Esophagus muscularis mucosa (tissue), 4 donors: ENCODE results near the gene SULF2. TPM values are rescaled to one million over a fixed set of nuclear protein-coding genes. Genes with fewer than 3 reads are reported as not detected.

Experiments used
- DNase-seq: peaks from one replicate; pipeline ENCODE4 v3.0.0-alpha.2; 2017; ENCODE audit errors: extremely low spot score
- H3K27ac ChIP-seq, 4 donors: fragments of 200-600 bp; sonication (generic); replicated peaks in 1 of 4; 1 replicate in 3 of 4; 2 replicates in 1 of 4; pipeline ENCODE4 v1.5.1; 2016 to 2019; ENCODE audit warnings: mild to moderate bottlenecking in 1 of 4
- H3K27me3 ChIP-seq, 4 donors: fragments of 200-600 bp; sonication (generic); one replicate each; pipeline versions ENCODE4 v1.5.1 to v1.6.0; 2016 to 2019
- H3K36me3 ChIP-seq, 4 donors: fragments of 200-600 bp; sonication (generic); one replicate each; pipeline ENCODE4 v1.5.1; 2016 to 2019
- H3K4me1 ChIP-seq, 4 donors: fragments of 200-600 bp; sonication (generic); one replicate each; pipeline ENCODE4 v1.5.1; 2016 to 2019
- H3K4me3 ChIP-seq, 4 donors: fragments of 200-600 bp; sonication (generic); 1 replicate in 2 of 4; 2 replicates in 2 of 4; pipeline ENCODE4 v1.5.1; 2016 to 2019; ENCODE audit warnings: mild to moderate bottlenecking in 4 of 4, moderate library complexity in 1 of 4
- H3K9me3 ChIP-seq, 4 donors: fragments of 200-600 bp; sonication (generic); 1 replicate in 3 of 4; 2 replicates in 1 of 4; pipeline ENCODE4 v1.5.1; 2016 to 2019
- EP300 ChIP-seq: sonication (generic); formaldehyde crosslinking; IDR thresholded peaks from one replicate; pipeline ENCODE4 v1.6.1; 2017; ENCODE audit warnings: antibody characterized with exemption
- POLR2A ChIP-seq: fragments of 450-650 bp; IDR thresholded peaks from one replicate; pipeline ENCODE4 v1.6.1; 2017; ENCODE audit warnings: antibody characterized with exemption, moderate library complexity, mild to moderate bottlenecking, low read depth
- POLR2AphosphoS5 ChIP-seq, 2 donors: sonication (generic); formaldehyde crosslinking; IDR thresholded peaks; one replicate each; pipeline ENCODE4 v1.6.1; 2017; ENCODE audit warnings: antibody characterized with exemption in 2 of 2
- WGBS: methylation state at CpG from one replicate; pipeline ENCODE4 v1.1.5; 2018; 5-methylcytosine and 5-hydroxymethylcytosine counted together
- intact Hi-C: fragments of 100-400 bp; cut with DNase I; formaldehyde crosslinking; loops from one replicate; pipeline ENCODE4 v1.15.1; 2023
- total RNA-seq, 4 donors: library from RNA; depleted of rRNA; stranded (reverse); fragments of >200 nt; gene quantifications; one replicate each; pipeline versions ENCODE4 v1.1.0 to v1.2.1, GENCODE V29; 2016
- TF ChIP-seq, protein P1 (sequence below), 3 experiments: fragments of 200-600 bp in 2 of 3; fragments of 450-650 bp in 1 of 3; sonication (generic) in 2 of 3; IDR thresholded peaks; one replicate each; pipeline ENCODE4 v1.5.1; 2017 to 2019; ENCODE audit warnings: antibody characterized with exemption in 3 of 3, mild to moderate bottlenecking in 2 of 3, moderate library complexity in 1 of 3

Gene SULF2
- total RNA-seq, 4 donors from 2014 or later: 78.7 to 243 (median 138) TPM

DNA sequence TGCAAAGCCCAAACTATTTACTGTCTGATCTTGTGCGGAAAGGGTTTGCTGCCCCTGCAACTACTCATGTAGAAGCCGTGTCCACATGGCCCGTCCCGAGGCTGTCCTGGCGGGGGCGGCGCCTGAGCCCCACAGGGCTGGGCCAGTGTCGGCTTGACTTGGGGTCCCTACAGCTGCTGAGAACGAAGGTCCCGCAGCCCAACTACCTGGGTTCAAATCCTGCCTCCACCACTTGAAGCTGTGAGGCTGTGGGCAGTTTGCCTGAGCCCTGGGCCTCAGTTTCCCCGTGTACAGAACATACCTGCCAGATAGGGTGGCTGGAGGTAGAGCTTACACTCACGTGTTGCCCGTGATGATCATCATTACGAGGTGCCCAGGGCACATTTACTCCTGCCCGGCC, 111.1 kb downstream of the SULF2 start:
- no peak overlapping the region for H3K27ac ChIP-seq
- intact Hi-C loops: no loop called here
- TF ChIP-seq POLR2AphosphoS5 (IDR thresholded peaks at IDR 0.05) (no peak), EP300 (no peak), POLR2A (no peak)
- TF ChIP-seq, protein P1, sequence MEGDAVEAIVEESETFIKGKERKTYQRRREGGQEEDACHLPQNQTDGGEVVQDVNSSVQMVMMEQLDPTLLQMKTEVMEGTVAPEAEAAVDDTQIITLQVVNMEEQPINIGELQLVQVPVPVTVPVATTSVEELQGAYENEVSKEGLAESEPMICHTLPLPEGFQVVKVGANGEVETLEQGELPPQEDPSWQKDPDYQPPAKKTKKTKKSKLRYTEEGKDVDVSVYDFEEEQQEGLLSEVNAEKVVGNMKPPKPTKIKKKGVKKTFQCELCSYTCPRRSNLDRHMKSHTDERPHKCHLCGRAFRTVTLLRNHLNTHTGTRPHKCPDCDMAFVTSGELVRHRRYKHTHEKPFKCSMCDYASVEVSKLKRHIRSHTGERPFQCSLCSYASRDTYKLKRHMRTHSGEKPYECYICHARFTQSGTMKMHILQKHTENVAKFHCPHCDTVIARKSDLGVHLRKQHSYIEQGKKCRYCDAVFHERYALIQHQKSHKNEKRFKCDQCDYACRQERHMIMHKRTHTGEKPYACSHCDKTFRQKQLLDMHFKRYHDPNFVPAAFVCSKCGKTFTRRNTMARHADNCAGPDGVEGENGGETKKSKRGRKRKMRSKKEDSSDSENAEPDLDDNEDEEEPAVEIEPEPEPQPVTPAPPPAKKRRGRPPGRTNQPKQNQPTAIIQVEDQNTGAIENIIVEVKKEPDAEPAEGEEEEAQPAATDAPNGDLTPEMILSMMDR (IDR thresholded peaks at IDR 0.05): no peak
- peaks cover 0 to 11% (median 6%) of the 10 kb centered on the region in 4 donors for H3K4me1 ChIP-seq
- H3K27me3 ChIP-seq: no peaks in the 10 kb centered on the region
- no peak for DNase-seq
- H3K36me3 ChIP-seq: peaks cover 11 to 83% (median 50%) of the 10 kb centered on the region in 4 donors
- H3K9me3 ChIP-seq: no peaks in the 10 kb centered on the region
- no peak overlapping the region for H3K4me3 ChIP-seq
- WGBS: 91% methylated on average over 10 of the region's 15 CpGs

DNA sequence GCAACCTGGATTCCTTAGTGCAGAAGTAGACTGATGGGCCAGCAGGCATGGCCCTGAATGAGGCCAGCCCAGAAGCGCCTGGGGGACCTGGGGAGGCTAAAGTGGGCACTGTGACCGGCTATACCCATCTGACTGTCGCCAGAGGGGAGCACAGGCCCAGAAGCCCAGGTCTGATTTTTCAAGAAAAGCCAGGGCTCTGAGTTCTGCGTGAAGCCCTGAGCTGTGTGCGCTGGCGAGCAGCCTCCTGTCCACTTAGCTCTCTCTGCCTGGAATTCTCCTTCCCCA, 111.7 kb downstream of the SULF2 start:
- Histone ChIP-seq H3K36me3 (peaks cover 11 to 89% (median 54%) of the 10 kb centered on the region in 4 donors), H3K27me3 (no peaks in the 10 kb centered on the region), H3K4me3 (no peak overlapping the region), H3K4me1 (peaks cover 0 to 10% (median 6%) of the 10 kb centered on the region in 4 donors), H3K27ac (no peak overlapping the region), H3K9me3 (no peaks in the 10 kb centered on the region)
- TF ChIP-seq, protein P1 (IDR thresholded peaks at IDR 0.05): no peak
- TF ChIP-seq POLR2A (no peak), EP300 (no peak), POLR2AphosphoS5 (IDR thresholded peaks at IDR 0.05) (no peak)
- intact Hi-C loops: no loop called here
- DNase-seq: no peak
- 91% methylated on average over 5 of the region's 6 CpGs for WGBS

DNA sequence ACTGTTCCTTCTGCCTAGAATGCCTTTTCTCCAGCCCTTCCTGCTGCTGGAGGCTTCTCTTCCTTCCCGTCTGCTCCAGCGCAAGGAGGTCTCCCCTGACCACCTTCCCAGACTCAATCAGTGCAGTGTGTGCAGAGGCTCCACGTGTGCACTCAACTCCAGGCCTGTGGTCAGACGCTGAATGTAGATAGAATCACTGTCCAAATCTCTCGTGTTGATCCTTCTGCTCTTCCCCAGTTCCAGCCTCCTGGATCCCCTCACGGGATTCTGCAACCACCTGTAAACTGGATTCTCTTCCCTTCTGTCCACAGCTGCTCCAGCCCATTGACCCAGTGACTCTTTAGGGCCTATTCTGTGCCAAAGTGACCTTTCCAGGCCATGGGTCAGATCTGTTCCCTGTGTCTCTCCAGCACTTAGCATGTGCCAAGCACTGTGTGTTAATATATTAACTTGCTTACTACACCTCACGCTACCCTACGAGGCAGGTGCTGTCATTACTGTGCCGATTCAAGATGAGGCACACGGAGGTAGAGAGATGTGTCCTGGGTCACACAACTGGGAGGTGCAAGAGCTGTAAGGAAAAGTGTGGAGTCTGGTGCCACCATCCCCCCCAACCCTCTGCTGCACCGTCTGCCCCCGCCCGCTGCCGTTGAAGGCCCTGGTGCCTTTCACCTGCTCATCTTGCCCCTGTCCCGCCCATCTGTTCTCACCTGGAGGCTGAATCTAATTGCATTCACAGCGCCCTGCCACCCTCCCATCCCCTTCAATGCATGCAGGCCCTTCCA, 112.2 kb downstream of the SULF2 start:
- 95% methylated on average over 16 of the region's 16 CpGs for WGBS
- no peak for DNase-seq
- no peaks in the 10 kb centered on the region for H3K27me3 ChIP-seq
- H3K27ac ChIP-seq: no peak overlapping the region
- no peak overlapping the region for H3K4me3 ChIP-seq
- intact Hi-C loops: no loop called here
- no peaks in the 10 kb centered on the region for H3K9me3 ChIP-seq
- TF ChIP-seq POLR2A: no peak
- TF ChIP-seq POLR2AphosphoS5 (IDR thresholded peaks at IDR 0.05): no peak
- TF ChIP-seq, protein P1 (IDR thresholded peaks at IDR 0.05): no peak
- no peak for TF ChIP-seq EP300
- peaks cover 11 to 94% (median 58%) of the 10 kb centered on the region in 4 donors for H3K36me3 ChIP-seq
- H3K4me1 ChIP-seq: peaks cover 0 to 6% (median 2%) of the 10 kb centered on the region in 4 donors

DNA sequence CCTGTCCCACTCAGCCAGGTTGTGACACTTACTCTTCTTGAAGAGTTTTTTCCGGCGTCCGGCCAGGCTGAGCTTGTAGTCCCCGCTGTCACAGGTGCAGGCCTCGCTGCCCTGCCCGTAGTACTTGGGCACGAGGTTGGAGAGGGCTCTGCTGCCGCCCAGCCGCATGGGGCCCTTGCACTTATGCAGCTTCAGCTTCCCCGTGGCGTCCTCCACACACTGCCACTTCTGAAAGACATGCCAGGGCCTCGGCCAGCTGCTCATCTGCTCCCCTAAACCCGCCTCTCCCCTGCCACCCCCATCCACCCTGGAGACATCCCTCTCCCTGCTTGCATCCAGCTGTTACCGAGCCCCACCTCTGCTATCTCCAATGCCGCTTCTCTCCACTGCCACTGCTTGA, 113.1 kb downstream of the SULF2 start:
- Histone ChIP-seq H3K9me3 (no peaks in the 10 kb centered on the region), H3K4me1 (no peaks in the 10 kb centered on the region), H3K27ac (no peak overlapping the region), H3K36me3 (peaks cover 7 to 97% (median 57%) of the 10 kb centered on the region in 4 donors), H3K27me3 (no peaks in the 10 kb centered on the region), H3K4me3 (no peak overlapping the region)
- no peak for TF ChIP-seq POLR2A
- no peak for TF ChIP-seq POLR2AphosphoS5 (IDR thresholded peaks at IDR 0.05)
- TF ChIP-seq, protein P1 (IDR thresholded peaks at IDR 0.05): no peak
- no peak for TF ChIP-seq EP300
- 96% methylated on average over 8 of the region's 15 CpGs for WGBS
- DNase-seq: no peak
- intact Hi-C loops: no loop called here
